GM21528 (cell line): ENCODE measurements around the gene CALCOCO1.

Experiments used
- ATAC-seq: cut with Tn5 transposase; IDR thresholded peaks from one replicate; pipeline ENCODE4 v1.9.1; 2021; ENCODE audit warnings: mild to moderate bottlenecking, moderate library complexity; ENCODE audit not compliant: unreplicated experiment, low FRiP score

Gene CALCOCO1

GRCh38 chr12:53752192-53752601, 24.9 kb upstream of the CALCOCO1 start:
- ATAC-seq, result no peak

GRCh38 chr12:53751336-53752191, 24.3 kb upstream of the CALCOCO1 start, which contains the start of gene CISTR:
TSS of gene CISTR (minus strand) at chr12:53751979.
- ATAC-seq, result no peak

- ATAC-seq, result no peak
Measured at GRCh38 chr12:53750812-53751335, 23.6 kb upstream of the CALCOCO1 start.

DNA sequence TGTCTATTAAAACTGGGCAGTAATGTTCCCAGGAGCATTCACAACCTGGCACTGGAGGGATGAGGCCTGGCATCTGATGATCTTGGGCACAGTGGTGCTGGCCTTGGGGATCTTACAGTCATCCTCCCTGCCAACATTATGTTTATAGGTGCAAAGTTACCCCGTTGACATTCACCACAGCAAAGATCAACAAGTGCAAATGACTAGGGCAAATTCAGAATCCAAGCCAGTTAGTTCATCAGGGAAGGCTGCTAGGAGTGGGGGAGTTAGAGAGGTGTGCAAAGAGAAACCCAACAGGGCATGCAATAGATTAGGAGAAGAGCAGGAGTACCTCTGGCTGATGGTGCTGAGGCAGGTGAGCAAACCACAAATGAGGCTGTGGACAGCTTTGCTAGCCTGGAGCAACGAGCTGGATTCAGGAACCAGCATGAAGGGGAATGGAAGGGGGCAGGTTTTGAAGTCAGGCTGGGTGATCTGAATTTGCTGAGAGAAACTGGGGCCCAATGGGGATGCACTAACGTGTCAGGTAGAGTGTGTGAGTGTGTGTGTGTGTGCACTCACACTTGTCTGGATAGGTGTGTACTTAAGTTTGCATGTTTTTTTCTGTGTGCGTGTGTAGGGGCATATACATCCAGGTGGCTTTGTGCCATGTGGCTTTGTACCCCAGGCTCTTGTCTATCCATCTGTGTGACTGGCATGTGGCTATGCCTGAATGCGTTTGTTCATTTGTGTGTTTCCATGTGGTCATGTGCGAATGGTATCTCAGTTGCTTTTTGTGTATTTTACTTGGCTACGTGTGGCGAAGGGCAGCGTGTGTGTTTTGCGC, 22.9 kb upstream of the CALCOCO1 start:
- ATAC-seq, result no peak

GRCh38 chr12:53748072-53748840, 21.0 kb upstream of the CALCOCO1 start:
- no peak for ATAC-seq

GRCh38 chr12:53747095-53747494, 19.8 kb upstream of the CALCOCO1 start:
- ATAC-seq, result no peak

DNA sequence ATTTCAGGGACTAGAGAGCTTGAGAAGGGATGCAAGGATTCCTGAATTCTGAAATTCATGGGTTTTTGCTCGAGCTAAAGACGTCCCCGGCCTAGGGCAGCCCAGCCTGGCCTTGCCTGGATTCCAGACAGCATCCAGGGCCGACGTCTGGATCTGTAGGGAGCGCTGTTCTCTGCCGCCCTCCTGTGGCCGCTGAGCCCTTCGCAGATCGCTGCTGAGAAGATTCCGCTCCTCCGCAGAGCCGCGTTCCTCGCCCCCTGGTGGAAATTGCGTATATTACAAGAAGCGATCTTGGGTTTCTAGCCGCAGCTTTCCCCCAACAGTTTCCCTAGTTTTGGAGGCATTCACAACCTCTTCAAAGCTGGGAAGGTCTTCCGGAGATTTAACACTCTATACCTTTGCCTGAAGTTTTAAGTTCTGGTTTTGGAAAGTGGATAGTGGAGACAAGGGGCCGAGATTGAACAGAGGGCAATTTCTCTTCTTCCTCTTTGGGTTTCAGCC, 19.4 kb upstream of the CALCOCO1 start:
- ATAC-seq, result no peak

DNA sequence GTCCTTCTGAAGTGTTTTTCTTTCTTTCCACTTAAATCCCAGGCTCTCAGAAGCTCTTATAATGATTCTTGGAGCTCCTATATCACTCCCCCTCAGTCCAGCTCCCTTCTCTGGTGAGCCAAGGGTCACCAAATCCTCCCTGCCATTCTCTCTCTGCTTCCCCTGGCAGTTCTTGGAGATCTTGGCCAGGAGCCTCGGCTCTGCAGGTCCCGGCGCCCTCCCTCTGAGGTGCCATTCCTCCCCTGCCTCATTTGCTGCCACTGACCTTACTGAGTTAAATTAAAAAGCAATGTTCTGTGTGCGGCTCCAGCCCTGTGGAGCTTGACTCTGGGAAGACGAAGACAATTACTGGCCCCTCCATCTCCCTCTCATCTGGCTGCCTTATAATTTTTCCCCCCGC, 17.5 kb upstream of the CALCOCO1 start:
- ATAC-seq, result no peak

DNA sequence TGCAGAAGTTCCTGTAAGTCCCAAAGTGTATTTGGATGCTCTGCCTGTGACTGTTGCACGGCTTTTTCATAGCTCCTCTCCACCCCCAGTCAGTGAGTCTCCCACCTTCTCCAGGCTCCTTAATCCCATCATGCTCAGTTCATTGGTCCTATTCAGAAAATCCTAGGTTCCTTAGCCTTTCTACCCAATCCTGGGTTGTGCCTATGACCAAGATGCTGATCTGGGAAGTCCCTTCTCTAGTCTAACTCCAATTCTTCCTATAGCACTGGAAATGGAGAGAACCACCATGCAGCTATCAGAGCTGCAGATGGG, 16.8 kb upstream of the CALCOCO1 start:
- no peak for ATAC-seq

- ATAC-seq, result no peak
Measured at GRCh38 chr12:53743266-53744129, 16.2 kb upstream of the CALCOCO1 start.

DNA sequence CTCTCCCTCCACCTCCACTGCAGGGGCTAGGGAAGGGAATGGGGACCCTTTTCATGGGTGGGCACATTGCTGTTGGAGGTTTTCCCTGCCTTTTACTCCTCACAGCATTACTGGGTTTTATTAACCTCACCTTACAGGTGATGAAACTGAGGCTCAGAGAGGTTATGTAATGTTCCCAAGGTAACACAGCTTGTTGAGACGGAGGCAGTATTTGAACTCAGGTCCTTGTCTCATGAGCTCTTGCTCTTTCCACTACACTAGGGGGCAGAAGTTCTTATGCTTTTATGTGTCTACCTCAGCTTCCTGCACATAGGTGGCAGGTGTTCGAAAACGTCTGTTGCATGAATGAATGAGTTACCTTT, 12.9 kb upstream of the CALCOCO1 start:
- no peak for ATAC-seq

- no peak for ATAC-seq
Measured at GRCh38 chr12:53739214-53740129, 12.2 kb upstream of the CALCOCO1 start.

- ATAC-seq, result no peak
Measured at GRCh38 chr12:53738406-53739213, 11.4 kb upstream of the CALCOCO1 start.

- ATAC-seq, result no peak
Measured at GRCh38 chr12:53737951-53738405, 10.7 kb upstream of the CALCOCO1 start.

DNA sequence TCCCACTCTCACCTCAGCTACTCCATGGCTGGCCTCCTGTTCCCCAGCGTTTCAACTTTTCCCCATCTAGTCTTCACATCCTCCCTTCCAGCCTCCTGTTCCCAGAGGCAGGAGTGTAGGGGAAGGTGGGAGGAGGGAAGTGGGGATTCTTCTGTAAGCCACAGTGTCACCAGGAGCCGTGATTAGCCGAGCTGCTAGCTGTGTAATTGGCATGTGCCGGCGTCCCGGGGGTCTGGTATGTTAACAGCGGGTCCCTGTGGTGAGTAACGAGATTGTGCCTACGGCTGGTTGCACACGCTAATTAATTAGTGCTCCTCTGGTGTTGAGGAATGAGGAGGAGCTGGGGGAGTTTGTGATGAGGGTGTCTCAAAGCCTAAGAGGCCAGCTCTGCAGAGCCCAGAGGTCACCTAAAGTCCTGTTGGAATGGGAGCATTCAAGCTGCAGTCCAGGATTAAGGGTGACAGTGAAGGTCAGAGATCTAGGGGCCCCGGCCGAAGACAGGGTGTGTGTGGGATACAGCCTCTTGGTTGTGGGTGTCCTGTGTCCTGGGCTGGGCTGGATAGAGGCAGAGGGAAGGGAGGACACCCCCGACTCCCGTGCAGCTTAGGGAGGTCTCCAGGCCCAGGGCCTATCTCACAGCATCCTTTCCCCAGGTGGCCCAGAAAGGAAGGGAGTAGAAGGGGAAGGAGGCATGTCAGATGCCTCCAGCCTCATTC, 10.0 kb upstream of the CALCOCO1 start:
- ATAC-seq, result no peak

DNA sequence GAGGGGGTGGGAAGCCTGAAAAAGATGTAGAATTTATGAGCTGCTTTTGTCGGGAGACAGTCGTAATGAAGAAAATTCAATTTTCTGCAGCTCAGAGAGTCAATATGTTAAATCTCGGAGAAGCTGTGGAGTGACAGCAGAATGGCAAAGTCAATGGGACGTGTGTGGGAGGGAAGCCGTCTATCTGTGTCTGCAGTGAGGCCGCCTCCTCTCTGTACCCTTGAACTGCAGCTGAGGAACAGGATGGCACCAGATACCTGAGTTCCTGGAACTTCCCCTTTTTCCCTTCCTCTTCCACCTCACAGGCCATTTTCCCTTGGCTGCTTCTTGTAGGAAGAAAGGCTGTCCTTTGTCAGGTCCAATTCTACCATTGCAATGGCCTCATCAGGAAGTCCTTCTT, 9.3 kb upstream of the CALCOCO1 start:
- no peak for ATAC-seq

DNA sequence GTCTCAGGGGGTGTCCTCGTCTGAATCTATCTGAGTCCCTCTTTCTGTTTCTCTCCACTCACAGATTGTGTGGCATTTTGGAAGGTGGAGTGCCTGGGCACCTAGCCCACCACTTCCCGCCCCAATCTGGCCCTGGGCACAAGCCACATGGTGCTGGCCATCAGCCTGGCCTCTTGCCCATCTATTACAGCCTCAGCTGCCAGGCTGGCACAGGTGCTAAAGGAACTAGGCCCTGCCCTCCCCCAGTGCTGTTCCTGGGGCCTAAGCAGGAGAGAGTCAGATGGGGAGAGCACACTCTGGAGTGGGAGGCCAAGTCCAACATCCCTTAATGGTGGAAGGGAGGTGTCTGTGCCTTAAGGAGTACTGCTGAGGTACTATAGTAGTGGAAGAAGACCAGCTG, 8.3 kb upstream of the CALCOCO1 start:
- no peak for ATAC-seq
